Keratinocyte (primary cell): ENCODE measurements around the gene MCF2L2. TPM values are rescaled to one million over a fixed set of nuclear protein-coding genes. Genes with fewer than 3 reads are reported as not detected.

Source experiments
- DNase-seq: peaks from one replicate; pipeline ENCODE4 v3.0.0-alpha.2; 2011; ENCODE audit warnings: low read depth, missing footprints, low spot score
- FAIRE-seq: peaks from 2 replicates; lab custom pipeline; 2011; peaks lifted over from hg19 to GRCh38; lab: Jason Lieb, UNC
- H2AFZ ChIP-seq: 2 replicates; pipeline ENCODE4 v1.6.0; 2012; ENCODE audit warnings: low read length, control low read depth, inconsistent platforms; ENCODE audit not compliant: control insufficient read depth
- H3K27ac ChIP-seq: 2 replicates; pipeline ENCODE4 v1.5.1; 2011; ENCODE audit warnings: low read length; ENCODE audit not compliant: control insufficient read depth, insufficient read depth
- H3K27me3 ChIP-seq: 3 replicates; pipeline ENCODE4 v1.6.0; 2011; ENCODE audit warnings: low read length; ENCODE audit not compliant: control insufficient read depth, insufficient read depth; ENCODE audit errors: extremely low read depth
- H3K36me3 ChIP-seq, 2 experiments: 2 replicates in 1 of 2; 3 replicates in 1 of 2; pipeline ENCODE4 v1.5.1; 2011; ENCODE audit warnings: low read length in 2 of 2, mild to moderate bottlenecking in 1 of 2; ENCODE audit not compliant: control insufficient read depth in 2 of 2, insufficient read depth in 2 of 2; ENCODE audit errors: extremely low read depth in 1 of 2
- H3K4me1 ChIP-seq: 3 replicates; pipeline ENCODE4 v1.5.1; 2011; ENCODE audit warnings: low read length; ENCODE audit not compliant: control insufficient read depth, insufficient read depth; ENCODE audit errors: extremely low read depth
- H3K4me2 ChIP-seq: 3 replicates; pipeline ENCODE4 v1.6.0; 2011; ENCODE audit warnings: low read depth, low read length; ENCODE audit not compliant: control insufficient read depth, insufficient read depth; ENCODE audit errors: extremely low read depth
- H3K4me3 ChIP-seq, 3 experiments: fragments of 200-600 bp in 1 of 3; sonication (generic) in 1 of 3; 2 replicates in 2 of 3; 3 replicates in 1 of 3; pipeline ENCODE4 v1.5.1; 2011 to 2016; ENCODE audit warnings: low read length in 3 of 3, mild to moderate bottlenecking in 3 of 3, control low read depth in 2 of 3, inconsistent platforms in 1 of 3, low read depth in 1 of 3, mixed read lengths in 1 of 3, mixed run types in 1 of 3, moderate library complexity in 1 of 3; ENCODE audit not compliant: control insufficient read depth in 2 of 3, insufficient read depth in 2 of 3; ENCODE audit errors: extremely low read depth in 1 of 3
- H3K79me2 ChIP-seq: 2 replicates; pipeline ENCODE4 v1.6.0; 2012; ENCODE audit warnings: low read length; ENCODE audit not compliant: control insufficient read depth, insufficient read depth
- H3K9ac ChIP-seq: 3 replicates; pipeline ENCODE4 v1.6.0; 2011; ENCODE audit warnings: low read length; ENCODE audit not compliant: control insufficient read depth, insufficient read depth; ENCODE audit errors: extremely low read depth
- H3K9me1 ChIP-seq: 3 replicates; pipeline ENCODE4 v1.6.0; 2011; ENCODE audit warnings: low read length; ENCODE audit not compliant: control insufficient read depth, insufficient read depth; ENCODE audit errors: extremely low read depth
- H3K9me3 ChIP-seq: 2 replicates; pipeline ENCODE4 v1.5.1; 2012; ENCODE audit warnings: low read depth, low read length; ENCODE audit not compliant: control insufficient read depth
- H4K20me1 ChIP-seq: 3 replicates; pipeline ENCODE4 v1.6.0; 2011; ENCODE audit warnings: low read length; ENCODE audit not compliant: control insufficient read depth, insufficient read depth; ENCODE audit errors: extremely low read depth
- CTCF ChIP-seq, 3 experiments: IDR thresholded peaks in 1 of 3; conservative IDR thresholded peaks in 1 of 3; optimal IDR thresholded peaks in 1 of 3; 2 replicates in 2 of 3; 3 replicates in 1 of 3; pipeline versions ENCODE3 to v1.5.1; 2011; ENCODE audit warnings: low read length in 3 of 3, mild to moderate bottlenecking in 3 of 3, moderate library complexity in 2 of 3, control low read depth in 1 of 3, inconsistent platforms in 1 of 3; ENCODE audit not compliant: insufficient read depth in 2 of 3; ENCODE audit errors: extremely low read depth in 1 of 3
- EZH2 ChIP-seq: IDR thresholded peaks from one replicate; pipeline ENCODE4 v1.6.1; 2012; ENCODE audit warnings: inconsistent platforms, mild to moderate bottlenecking, low read length, moderate library complexity
- dilution Hi-C: fragments of 300-500 bp; cut with MboI; formaldehyde crosslinking; loops from one replicate; pipeline ENCODE4 v1.7.0; 2020; ENCODE audit warnings: low sequenced_read_pairs; ENCODE audit not compliant: extremely low pct_ligation_motif_present
- polyA plus RNA-seq, 5 experiments: library from polyadenylated mRNA; depleted of rRNA in 3 of 5; stranded (reverse) in 3 of 5; stranded (forward) in 1 of 5; unstranded in 1 of 5; fragments of >200 nt; gene quantifications; 1 replicate in 1 of 5; 2 replicates in 3 of 5; 3 replicates in 1 of 5; pipeline versions ENCODE4 v1.2.1 to v1.2.3, GENCODE V29; 2011 to 2012; ENCODE audit warnings: missing spikeins in 2 of 5, low read depth in 1 of 5, low replicate concordance in 1 of 5

MCF2L2 gene
- polyA plus RNA-seq, 1 donor (not counting 4 experiments of a cell fraction or from before 2014, with no cell fraction given), result 0.26 TPM

GRCh38 chr3:183340222-183340621, 88.2 kb downstream of the MCF2L2 start:
- Histone ChIP-seq H4K20me1 (no peaks in the 10 kb centered on the region), H3K79me2 (no peaks in the 10 kb centered on the region), H3K4me2 (no peak overlapping the region), H3K27me3 (no peaks in the 10 kb centered on the region), H3K9me3 (no peaks in the 10 kb centered on the region), H3K9me1 (no peaks in the 10 kb centered on the region), H3K27ac (no peak overlapping the region), H3K4me1 (no peaks in the 10 kb centered on the region), H3K9ac (no peak overlapping the region), H2AFZ (no peak overlapping the region), H3K36me3 (no peaks in the 10 kb centered on the region), H3K4me3 (no peak overlapping the region)
- dilution Hi-C loops, result no loop called here
- TF ChIP-seq EZH2, result no peak
- no peak for TF ChIP-seq CTCF (optimal IDR thresholded peaks at IDR 0.05 in 1 of 3, IDR thresholded peaks at IDR 0.05 in 1 of 3, conservative IDR thresholded peaks at IDR 0.05 in 1 of 3; ENCODE audit: extremely low read depth in 1 of 3, insufficient read depth in 2 of 3, low read length in 3 of 3)
- DNase-seq (no peak), FAIRE-seq (no peak)

DNA sequence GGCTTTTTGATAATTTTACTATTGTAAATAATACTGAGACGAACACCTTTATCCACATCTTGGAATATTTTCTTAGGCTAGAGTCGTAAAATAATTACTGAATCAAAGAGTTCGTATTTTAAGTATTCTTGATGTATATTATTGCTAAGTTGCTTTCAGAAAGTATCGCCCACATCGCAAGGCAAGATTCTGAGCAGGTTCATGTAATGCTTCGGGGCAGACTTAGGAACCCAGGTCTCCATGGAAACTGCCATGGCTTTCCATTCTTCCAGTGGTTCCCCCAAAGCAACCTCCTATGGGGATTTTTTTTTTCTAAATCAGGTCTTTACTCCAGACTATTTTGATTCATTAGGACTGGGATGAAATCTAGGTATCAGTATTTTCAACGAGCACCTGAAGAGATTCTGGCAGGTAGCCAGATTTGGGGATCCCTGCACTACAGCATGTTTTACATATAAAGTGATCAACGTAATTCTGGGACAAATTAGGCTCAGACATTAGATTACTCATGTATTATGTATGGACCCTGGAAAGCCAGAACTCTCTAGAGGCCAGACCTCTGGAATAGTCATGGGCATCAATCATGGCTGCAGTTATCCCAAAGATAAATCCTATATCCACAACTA, 88.8 kb downstream of the MCF2L2 start:
- Histone ChIP-seq H3K27ac (no peak overlapping the region), H3K4me2 (no peak overlapping the region), H3K9ac (no peak overlapping the region), H3K9me3 (no peaks in the 10 kb centered on the region), H3K4me1 (no peaks in the 10 kb centered on the region), H3K79me2 (no peaks in the 10 kb centered on the region), H3K27me3 (no peaks in the 10 kb centered on the region), H4K20me1 (no peaks in the 10 kb centered on the region), H2AFZ (no peak overlapping the region), H3K4me3 (no peak overlapping the region), H3K36me3 (no peaks in the 10 kb centered on the region), H3K9me1 (no peaks in the 10 kb centered on the region)
- dilution Hi-C loops, result no loop called here
- DNase-seq (no peak), FAIRE-seq (no peak)
- TF ChIP-seq EZH2 (no peak), CTCF (optimal IDR thresholded peaks at IDR 0.05 in 1 of 3, IDR thresholded peaks at IDR 0.05 in 1 of 3, conservative IDR thresholded peaks at IDR 0.05 in 1 of 3; ENCODE audit: extremely low read depth in 1 of 3, insufficient read depth in 2 of 3, low read length in 3 of 3) (no peak)
